GM19099 (cell line): Measurements from ENCODE around the gene ASS1.

Experiments
- POLR2A ChIP-seq: IDR thresholded peaks from 3 replicates; pipeline ENCODE4 v1.6.1; 2011; ENCODE audit warnings: low read depth; ENCODE audit not compliant: insufficient read length; ENCODE audit errors: extremely low read depth

The ASS1 gene

GRCh38 chr9:130535818-130536521, 91.2 kb downstream of the ASS1 start:
- TF ChIP-seq POLR2A, result no peak

GRCh38 chr9:130536701-130537107, 91.9 kb downstream of the ASS1 start:
- TF ChIP-seq POLR2A, result no peak

GRCh38 chr9:130537346-130538050, 92.7 kb downstream of the ASS1 start:
- TF ChIP-seq POLR2A, result no peak

- TF ChIP-seq POLR2A, result no peak
These were observed 94.9 kb downstream of the ASS1 start for GRCh38 chr9:130539420-130540223.

GRCh38 chr9:130541533-130541932, 96.8 kb downstream of the ASS1 start:
- no peak for TF ChIP-seq POLR2A

GRCh38 chr9:130542038-130542437, 97.3 kb downstream of the ASS1 start:
- TF ChIP-seq POLR2A, result no peak

- no peak for TF ChIP-seq POLR2A
These were observed 97.9 kb downstream of the ASS1 start for GRCh38 chr9:130542457-130543228.

GRCh38 chr9:130543368-130543767, 98.6 kb downstream of the ASS1 start:
- TF ChIP-seq POLR2A, result no peak

GRCh38 chr9:130543859-130544258, 99.1 kb downstream of the ASS1 start:
- no peak for TF ChIP-seq POLR2A

GRCh38 chr9:130544364-130544763, 99.6 kb downstream of the ASS1 start:
- no peak for TF ChIP-seq POLR2A

- TF ChIP-seq POLR2A, result no peak
These were observed 103.3 kb downstream of the ASS1 start for GRCh38 chr9:130548103-130548502.

- TF ChIP-seq POLR2A, result no peak
These were observed 104.5 kb downstream of the ASS1 start for GRCh38 chr9:130549093-130549735.
